Measurements from ENCODE around the gene EPHB2.

The EPHB2 gene

GRCh38 chr1:22970096-22970495, 259.5 kb downstream of the EPHB2 start:
- in situ Hi-C loops (cut with MboI; ENCODE audit: low pct_unique_long_range_greater_than_20kb, low sequenced_read_pairs, unreplicated experiment): no loop called here
- no peak for DNase-seq (ENCODE audit: low spot score)
- TF ChIP-seq CTCF (IDR thresholded peaks at IDR 0.05; ENCODE audit: extremely low read depth, insufficient read depth, missing control alignments): no peak
